Fibroblast of lung (primary cell): ENCODE measurements around the gene LENG8. TPM values are rescaled to one million over a fixed set of nuclear protein-coding genes. Genes with fewer than 3 reads are reported as not detected.

Source experiments
- DNase-seq, 2 donors: peaks; one replicate each; pipeline versions ENCODE4 v3.0.0 to v3.0.0-alpha.2; 2010; ENCODE audit warnings: low read depth in 2 of 2
- H2AFZ ChIP-seq: 2 replicates; pipeline ENCODE4 v1.5.1; 2012; ENCODE audit warnings: low read length, control low read depth, inconsistent platforms
- H3K27ac ChIP-seq: 2 replicates; pipeline ENCODE4 v1.5.1; 2011; ENCODE audit warnings: low read length, control low read depth; ENCODE audit not compliant: insufficient read depth
- H3K27me3 ChIP-seq: 2 replicates; pipeline ENCODE4 v1.5.1; 2011; ENCODE audit warnings: mild to moderate bottlenecking, low read length; ENCODE audit not compliant: control insufficient read depth, insufficient read depth
- H3K36me3 ChIP-seq: 2 replicates; pipeline ENCODE4 v1.5.1; 2011; ENCODE audit warnings: low read length; ENCODE audit not compliant: control insufficient read depth, insufficient read depth
- H3K4me1 ChIP-seq: 2 replicates; pipeline ENCODE4 v1.5.1; 2011; ENCODE audit warnings: low read length; ENCODE audit not compliant: control insufficient read depth, insufficient read depth; ENCODE audit errors: extremely low read depth
- H3K4me2 ChIP-seq: 2 replicates; pipeline ENCODE4 v1.5.1; 2011; ENCODE audit warnings: low read length, control low read depth; ENCODE audit not compliant: insufficient read depth; ENCODE audit errors: extremely low read depth
- H3K4me3 ChIP-seq, 4 experiments: fragments of 200-600 bp in 1 of 4; sonication (generic) in 1 of 4; replicated peaks in 1 of 4; 2 replicates each; pipeline ENCODE4 v1.5.1; 2011 to 2016; ENCODE audit warnings: low read length in 4 of 4, low read depth in 3 of 4, mild to moderate bottlenecking in 3 of 4, control low read depth in 2 of 4, inconsistent platforms in 1 of 4, mixed read lengths in 1 of 4; ENCODE audit not compliant: insufficient read depth in 1 of 4; ENCODE audit errors: control extremely low read depth in 1 of 4
- H3K79me2 ChIP-seq: 2 replicates; pipeline ENCODE4 v1.5.1; 2012; ENCODE audit warnings: mild to moderate bottlenecking, low read length, inconsistent platforms; ENCODE audit not compliant: control insufficient read depth, insufficient read depth
- H3K9ac ChIP-seq: 2 replicates; pipeline ENCODE4 v1.5.1; 2011; ENCODE audit warnings: mild to moderate bottlenecking, low read length, control low read depth; ENCODE audit not compliant: insufficient read depth
- H3K9me3 ChIP-seq: 2 replicates; pipeline ENCODE4 v1.5.1; 2012; ENCODE audit warnings: low read depth, low read length; ENCODE audit not compliant: control insufficient read depth, insufficient read depth
- H4K20me1 ChIP-seq: 2 replicates; pipeline ENCODE4 v1.5.1; 2011; ENCODE audit warnings: low read length; ENCODE audit not compliant: control insufficient read depth, insufficient read depth; ENCODE audit errors: extremely low read depth
- CTCF ChIP-seq, 2 donors: IDR thresholded peaks in 1 of 2; conservative IDR thresholded peaks in 1 of 2; 1 replicate in 1 of 2; 2 replicates in 1 of 2; pipeline ENCODE4 v1.5.1; 2011 to 2012; ENCODE audit warnings: low read length in 2 of 2, control low read depth in 1 of 2, inconsistent platforms in 1 of 2, low read depth in 1 of 2, mild to moderate bottlenecking in 1 of 2
- EZH2 ChIP-seq: IDR thresholded peaks from 2 replicates; pipeline ENCODE4 v1.5.1; 2012; ENCODE audit warnings: low read length, control low read depth, mild to moderate bottlenecking; ENCODE audit errors: missing control alignments
- polyA plus RNA-seq, 2 donors: library from polyadenylated mRNA; depleted of rRNA in 1 of 2; stranded (reverse) in 1 of 2; unstranded in 1 of 2; fragments of >200 nt; gene quantifications; 2 replicates each; pipeline ENCODE4 v1.2.1, GENCODE V29; 2011 to 2012; ENCODE audit warnings: missing spikeins in 1 of 2
- total RNA-seq: library from RNA; depleted of rRNA; stranded (reverse); fragments of >200 nt; gene quantifications from 2 replicates; pipeline ENCODE4 v1.2.1, GENCODE V29; 2014

Gene LENG8
- total and polyA plus RNA-seq, 2 donors (not counting 1 experiment from before 2014, with no cell fraction given) = 12.7 to 32.4 TPM

- H4K20me1 ChIP-seq = no peaks in the 10 kb centered on the region
- H3K27ac ChIP-seq = peak overlapping the region; percentile 72
- H3K79me2 ChIP-seq = peaks cover 34% of the 10 kb centered on the region
- H2AFZ ChIP-seq = no peak overlapping the region
- no peak overlapping the region for H3K4me3 ChIP-seq
- TF ChIP-seq CTCF (conservative IDR thresholded peaks at IDR 0.05 in 1 of 2, IDR thresholded peaks at IDR 0.05 in 1 of 2; ENCODE audit: low read depth in 1 of 2, low read length in 2 of 2) (no peak), EZH2 (no peak)
- DNase-seq = no peak
- H3K4me1 ChIP-seq = peaks cover 22% of the 10 kb centered on the region
- H3K9ac ChIP-seq = no peak overlapping the region
- no peaks in the 10 kb centered on the region for H3K9me3 ChIP-seq
- H3K36me3 ChIP-seq = peaks cover 47% of the 10 kb centered on the region
- H3K4me2 ChIP-seq = no peak overlapping the region
- no peaks in the 10 kb centered on the region for H3K27me3 ChIP-seq
Measured at GRCh38 chr19:54460230-54461005, 11.4 kb downstream of the LENG8 start.

GRCh38 chr19:54461210-54461609, 12.2 kb downstream of the LENG8 start:
- Histone ChIP-seq H3K36me3 (peaks cover 41% of the 10 kb centered on the region), H4K20me1 (no peaks in the 10 kb centered on the region), H3K27ac (peak overlapping the region; percentile 72)

GRCh38 chr19:54461613-54462012, 12.6 kb downstream of the LENG8 start:
- Histone ChIP-seq H3K27me3 (no peaks in the 10 kb centered on the region), H3K27ac (peak overlapping the region; percentile 96), H3K79me2 (peaks cover 29% of the 10 kb centered on the region), H4K20me1 (no peaks in the 10 kb centered on the region), H3K9ac (no peak overlapping the region), H2AFZ (no peak overlapping the region), H3K4me3 (peak overlapping the region in 1 of 4 experiments; percentile 64), H3K4me1 (peaks cover 22% of the 10 kb centered on the region), H3K36me3 (peaks cover 37% of the 10 kb centered on the region), H3K9me3 (no peaks in the 10 kb centered on the region), H3K4me2 (no peak overlapping the region)
- DNase-seq = peak in 1 of 2 donors; percentile 90
- TF ChIP-seq EZH2 = no peak
- no peak for TF ChIP-seq CTCF (conservative IDR thresholded peaks at IDR 0.05 in 1 of 2, IDR thresholded peaks at IDR 0.05 in 1 of 2; ENCODE audit: low read depth in 1 of 2, low read length in 2 of 2)

More at GRCh38 chr19:54461210-54461609, 12.2 kb downstream of the LENG8 start:
- Histone ChIP-seq H3K9ac (peak overlapping the region; percentile 20), H3K79me2 (peaks cover 30% of the 10 kb centered on the region), H2AFZ (no peak overlapping the region), H3K27me3 (no peaks in the 10 kb centered on the region), H3K4me3 (peak overlapping the region in 1 of 4 experiments; percentile 17), H3K4me2 (no peak overlapping the region), H3K4me1 (peaks cover 22% of the 10 kb centered on the region), H3K9me3 (no peaks in the 10 kb centered on the region)
- no peak for TF ChIP-seq EZH2
- TF ChIP-seq CTCF (conservative IDR thresholded peaks at IDR 0.05 in 1 of 2, IDR thresholded peaks at IDR 0.05 in 1 of 2; ENCODE audit: low read depth in 1 of 2, low read length in 2 of 2) = no peak
- DNase-seq = no peak
